GM23338 (cell line): ENCODE results near the gene CANT1. TPM values are rescaled to one million over a fixed set of nuclear protein-coding genes. Genes with fewer than 3 reads are reported as not detected.

Experiments
- ATAC-seq: fragments of 200-7000 bp; cut with Tn5 transposase; 3 replicates; pipeline ENCODE4 v1.9.1; 2020
- DNase-seq: peaks from one replicate; pipeline ENCODE4 v3.0.0-alpha.2; 2015; ENCODE audit warnings: low spot score
- H2AFZ ChIP-seq: fragments of 200-600 bp; sonication (generic); 2 replicates; pipeline ENCODE4 v1.8.0; 2016; ENCODE audit warnings: antibody characterized with exemption, mild to moderate bottlenecking, moderate library complexity
- H3F3A ChIP-seq: fragments of 200-600 bp; sonication (generic); replicated peaks from 2 replicates; pipeline ENCODE4 v1.8.0; 2017; ENCODE audit warnings: antibody characterized with exemption, mixed run types, low read depth
- H3K27ac ChIP-seq: fragments of 200-600 bp; sonication (generic); 2 replicates; pipeline ENCODE4 v1.6.1; 2016; ENCODE audit warnings: low read depth
- H3K27me3 ChIP-seq: fragments of 200-600 bp; sonication (generic); 2 replicates; pipeline ENCODE4 v1.8.0; 2016; ENCODE audit warnings: mild to moderate bottlenecking, mixed run types, moderate library complexity; ENCODE audit not compliant: insufficient read depth
- H3K36me3 ChIP-seq: fragments of 200-600 bp; sonication (generic); 2 replicates; pipeline ENCODE4 v1.8.0; 2016; ENCODE audit warnings: mild to moderate bottlenecking; ENCODE audit not compliant: insufficient read depth
- H3K4me1 ChIP-seq: fragments of 200-600 bp; sonication (generic); 2 replicates; pipeline ENCODE4 v1.8.0; 2016; ENCODE audit warnings: mild to moderate bottlenecking, moderate library complexity; ENCODE audit not compliant: insufficient read depth
- H3K4me2 ChIP-seq: fragments of 200-600 bp; sonication (generic); 2 replicates; pipeline ENCODE4 v1.7.1; 2017; ENCODE audit warnings: mixed run types
- H3K4me3 ChIP-seq: fragments of 200-600 bp; sonication (generic); 2 replicates; pipeline ENCODE4 v1.6.1; 2016; ENCODE audit warnings: mixed run types
- H3K79me2 ChIP-seq: fragments of 200-600 bp; sonication (generic); replicated peaks from 2 replicates; pipeline ENCODE4 v1.8.0; 2017; ENCODE audit warnings: mild to moderate bottlenecking; ENCODE audit not compliant: insufficient read depth
- H3K9me2 ChIP-seq: fragments of 200-600 bp; sonication (generic); 2 replicates; pipeline ENCODE4 v1.8.0; 2017; ENCODE audit not compliant: insufficient read depth
- H4K20me1 ChIP-seq: fragments of 200-600 bp; sonication (generic); replicated peaks from 2 replicates; pipeline ENCODE4 v1.8.0; 2017; ENCODE audit warnings: mild to moderate bottlenecking; ENCODE audit not compliant: insufficient read depth
- H3K27ac Mint-ChIP-seq: 2 replicates; pipeline ENCODE4 v1.8.0; 2020; ENCODE audit warnings: inconsistent platforms, mild to moderate bottlenecking, moderate library complexity, mixed read lengths
- H3K27me3 Mint-ChIP-seq: 3 replicates; pipeline ENCODE4 v1.8.0; 2022; ENCODE audit warnings: low read depth, mild to moderate bottlenecking, moderate library complexity, mixed read lengths, inconsistent platforms; ENCODE audit not compliant: insufficient read depth, poor library complexity
- H3K36me3 Mint-ChIP-seq: 3 replicates; pipeline ENCODE4 v1.8.0; 2021; ENCODE audit warnings: low read depth, mild to moderate bottlenecking, inconsistent platforms, moderate library complexity, mixed read lengths
- H3K4me1 Mint-ChIP-seq: 3 replicates; pipeline ENCODE4 v1.8.0; 2020; ENCODE audit warnings: mild to moderate bottlenecking, inconsistent platforms, mixed read lengths
- H3K4me3 Mint-ChIP-seq: 3 replicates; pipeline ENCODE4 v1.8.0; 2021; ENCODE audit warnings: moderate library complexity, mild to moderate bottlenecking, inconsistent platforms, mixed read lengths
- H3K9me3 Mint-ChIP-seq: 3 replicates; pipeline ENCODE4 v1.8.0; 2020; ENCODE audit warnings: moderate library complexity, mild to moderate bottlenecking, inconsistent platforms, mixed read lengths
- CREB1 ChIP-seq: fragments of 250-450 bp; sonication (Bioruptor Pico); IDR thresholded peaks from 2 replicates; pipeline ENCODE4 v1.5.0; 2020; ENCODE audit warnings: low read depth, mild to moderate bottlenecking, moderate library complexity
- EZH2 ChIP-seq: fragments of 200-600 bp; sonication (generic); IDR thresholded peaks from one replicate; pipeline ENCODE4 v1.8.0; 2017; ENCODE audit warnings: antibody characterized with exemption, mild to moderate bottlenecking, low read depth; ENCODE audit not compliant: unreplicated experiment
- EZH2phosphoT487 ChIP-seq: fragments of 200-600 bp; sonication (generic); IDR thresholded peaks from one replicate; pipeline ENCODE4 v1.8.1; 2018; ENCODE audit warnings: antibody characterized with exemption; ENCODE audit not compliant: unreplicated experiment
- JUNB ChIP-seq: IDR thresholded peaks from one replicate; pipeline ENCODE4 v1.6.1; 2016; ENCODE audit warnings: antibody characterized with exemption; ENCODE audit not compliant: unreplicated experiment
- NANOG ChIP-seq: IDR thresholded peaks from 2 replicates; pipeline ENCODE4 v1.6.1; 2016; ENCODE audit warnings: antibody characterized with exemption, borderline replicate concordance
- POLR2AphosphoS5 ChIP-seq: IDR thresholded peaks from 2 replicates; pipeline ENCODE4 v1.6.1; 2016; ENCODE audit warnings: antibody characterized with exemption, low read depth
- STAT1 ChIP-seq: IDR thresholded peaks from one replicate; pipeline ENCODE4 v1.6.1; 2016; ENCODE audit warnings: antibody characterized with exemption; ENCODE audit not compliant: unreplicated experiment
- ZNF114 ChIP-seq: fragments of 250-450 bp; sonication (Bioruptor Pico); IDR thresholded peaks from 2 replicates; pipeline ENCODE4 v1.5.0; 2020; ENCODE audit warnings: mild to moderate bottlenecking, moderate library complexity
- ZNF331 ChIP-seq: fragments of 250-450 bp; sonication (Bioruptor Pico); IDR thresholded peaks from 2 replicates; pipeline ENCODE4 v1.5.0; 2020; ENCODE audit warnings: low read depth, mild to moderate bottlenecking, moderate library complexity
- ZNF462 ChIP-seq: fragments of 250-450 bp; sonication (Bioruptor Pico); IDR thresholded peaks from 2 replicates; pipeline ENCODE4 v1.5.0; 2020; ENCODE audit warnings: mild to moderate bottlenecking, moderate library complexity
- polyA plus RNA-seq: library from polyadenylated mRNA; unstranded; fragments of >200 nt; fragmentation: Nextera tagmentation; extraction: Ambion mirVana; gene quantifications from 2 replicates; pipeline ENCODE4 v1.2.1, GENCODE V29; 2016
- total RNA-seq: library from RNA; depleted of rRNA; stranded (reverse); fragments of >200 nt; shearing (Covaris generic); gene quantifications from 2 replicates; pipeline ENCODE4 v1.2.3, GENCODE V29; 2014
- TF ChIP-seq, protein P1 (sequence below): IDR thresholded peaks from one replicate; pipeline ENCODE4 v1.6.1; 2018; ENCODE audit warnings: antibody characterized with exemption; ENCODE audit not compliant: unreplicated experiment
- TF ChIP-seq, protein P2 (sequence below), 2 experiments: fragments of 200-600 bp in 1 of 2; sonication (generic) in 1 of 2; conservative IDR thresholded peaks; 2 replicates each; pipeline versions ENCODE4 v1.5.1 to v1.6.1; 2016 to 2017; ENCODE audit warnings: antibody characterized with exemption in 2 of 2, low read depth in 2 of 2, mild to moderate bottlenecking in 2 of 2, moderate library complexity in 1 of 2
- TF ChIP-seq, protein P3 (sequence below): IDR thresholded peaks from 2 replicates; pipeline ENCODE4 v1.6.1; 2016; ENCODE audit warnings: antibody characterized with exemption

The CANT1 gene
- total and polyA plus RNA-seq, 2 experiments from 2014 or later = 5.9 to 38.8 TPM

DNA sequence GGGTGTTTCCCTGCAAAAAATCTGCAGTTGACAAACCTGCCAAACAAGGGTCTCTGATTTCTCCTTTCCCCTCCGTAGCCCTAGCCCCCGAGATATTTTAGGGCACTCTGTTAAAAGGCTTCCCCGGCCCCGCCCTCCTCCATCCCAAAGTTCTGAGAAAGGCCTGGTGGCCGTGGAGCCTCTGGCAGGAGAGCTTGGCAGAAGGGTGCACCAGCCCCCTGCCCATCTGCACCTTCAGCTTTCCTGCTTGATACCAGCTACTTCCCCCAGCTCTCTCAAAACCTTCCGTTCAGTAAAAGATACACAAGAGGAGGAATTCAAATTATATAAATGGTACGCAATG is 711 bp upstream of the CANT1 start:
- Histone ChIP-seq H3K27me3 (peaks cover 43% of the 10 kb centered on the region), H3K36me3 (no peaks in the 10 kb centered on the region), H3K79me2 (peaks cover 13% of the 10 kb centered on the region), H4K20me1 (peaks cover 30% of the 10 kb centered on the region), H3K4me2 (peak overlapping the region; percentile 76), H3K9me2 (no peaks in the 10 kb centered on the region; the same call in 1 of the 2 replicates), H3K4me3 (peak overlapping the region; percentile 82), H3F3A (peaks cover 2% of the 10 kb centered on the region; the same call in 1 of the 2 replicates), H3K27ac (peak overlapping the region; percentile 50; the same call in 1 of the 2 replicates), H2AFZ (peak overlapping the region; percentile 92; the same call in 1 of the 2 replicates), H3K4me1 (peaks cover 5% of the 10 kb centered on the region; the same call in 1 of the 2 replicates)
- H3K27ac Mint-ChIP-seq = no peak overlapping the region
- peaks cover 21% of the 10 kb centered on the region for H3K36me3 Mint-ChIP-seq
- peak overlapping the region; percentile 91 for H3K4me3 Mint-ChIP-seq
- DNase-seq (no peak), ATAC-seq (no peak)
- no peak for TF ChIP-seq ZNF462 (CRISPR knock-in tag)
- no peak for TF ChIP-seq EZH2phosphoT487
- no peak for TF ChIP-seq ZNF331 (CRISPR knock-in tag)
- TF ChIP-seq, protein P1, sequence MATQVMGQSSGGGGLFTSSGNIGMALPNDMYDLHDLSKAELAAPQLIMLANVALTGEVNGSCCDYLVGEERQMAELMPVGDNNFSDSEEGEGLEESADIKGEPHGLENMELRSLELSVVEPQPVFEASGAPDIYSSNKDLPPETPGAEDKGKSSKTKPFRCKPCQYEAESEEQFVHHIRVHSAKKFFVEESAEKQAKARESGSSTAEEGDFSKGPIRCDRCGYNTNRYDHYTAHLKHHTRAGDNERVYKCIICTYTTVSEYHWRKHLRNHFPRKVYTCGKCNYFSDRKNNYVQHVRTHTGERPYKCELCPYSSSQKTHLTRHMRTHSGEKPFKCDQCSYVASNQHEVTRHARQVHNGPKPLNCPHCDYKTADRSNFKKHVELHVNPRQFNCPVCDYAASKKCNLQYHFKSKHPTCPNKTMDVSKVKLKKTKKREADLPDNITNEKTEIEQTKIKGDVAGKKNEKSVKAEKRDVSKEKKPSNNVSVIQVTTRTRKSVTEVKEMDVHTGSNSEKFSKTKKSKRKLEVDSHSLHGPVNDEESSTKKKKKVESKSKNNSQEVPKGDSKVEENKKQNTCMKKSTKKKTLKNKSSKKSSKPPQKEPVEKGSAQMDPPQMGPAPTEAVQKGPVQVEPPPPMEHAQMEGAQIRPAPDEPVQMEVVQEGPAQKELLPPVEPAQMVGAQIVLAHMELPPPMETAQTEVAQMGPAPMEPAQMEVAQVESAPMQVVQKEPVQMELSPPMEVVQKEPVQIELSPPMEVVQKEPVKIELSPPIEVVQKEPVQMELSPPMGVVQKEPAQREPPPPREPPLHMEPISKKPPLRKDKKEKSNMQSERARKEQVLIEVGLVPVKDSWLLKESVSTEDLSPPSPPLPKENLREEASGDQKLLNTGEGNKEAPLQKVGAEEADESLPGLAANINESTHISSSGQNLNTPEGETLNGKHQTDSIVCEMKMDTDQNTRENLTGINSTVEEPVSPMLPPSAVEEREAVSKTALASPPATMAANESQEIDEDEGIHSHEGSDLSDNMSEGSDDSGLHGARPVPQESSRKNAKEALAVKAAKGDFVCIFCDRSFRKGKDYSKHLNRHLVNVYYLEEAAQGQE = no peak
- TF ChIP-seq ZNF114 (CRISPR knock-in tag) = no peak
- TF ChIP-seq JUNB = no peak
- no peak for TF ChIP-seq POLR2AphosphoS5
- no peak for TF ChIP-seq STAT1
- TF ChIP-seq EZH2 = no peak
- TF ChIP-seq, protein P2, sequence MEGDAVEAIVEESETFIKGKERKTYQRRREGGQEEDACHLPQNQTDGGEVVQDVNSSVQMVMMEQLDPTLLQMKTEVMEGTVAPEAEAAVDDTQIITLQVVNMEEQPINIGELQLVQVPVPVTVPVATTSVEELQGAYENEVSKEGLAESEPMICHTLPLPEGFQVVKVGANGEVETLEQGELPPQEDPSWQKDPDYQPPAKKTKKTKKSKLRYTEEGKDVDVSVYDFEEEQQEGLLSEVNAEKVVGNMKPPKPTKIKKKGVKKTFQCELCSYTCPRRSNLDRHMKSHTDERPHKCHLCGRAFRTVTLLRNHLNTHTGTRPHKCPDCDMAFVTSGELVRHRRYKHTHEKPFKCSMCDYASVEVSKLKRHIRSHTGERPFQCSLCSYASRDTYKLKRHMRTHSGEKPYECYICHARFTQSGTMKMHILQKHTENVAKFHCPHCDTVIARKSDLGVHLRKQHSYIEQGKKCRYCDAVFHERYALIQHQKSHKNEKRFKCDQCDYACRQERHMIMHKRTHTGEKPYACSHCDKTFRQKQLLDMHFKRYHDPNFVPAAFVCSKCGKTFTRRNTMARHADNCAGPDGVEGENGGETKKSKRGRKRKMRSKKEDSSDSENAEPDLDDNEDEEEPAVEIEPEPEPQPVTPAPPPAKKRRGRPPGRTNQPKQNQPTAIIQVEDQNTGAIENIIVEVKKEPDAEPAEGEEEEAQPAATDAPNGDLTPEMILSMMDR (conservative IDR thresholded peaks at IDR 0.05; ENCODE audit: low read depth in 2 of 2) = no peak
- TF ChIP-seq, protein P3, sequence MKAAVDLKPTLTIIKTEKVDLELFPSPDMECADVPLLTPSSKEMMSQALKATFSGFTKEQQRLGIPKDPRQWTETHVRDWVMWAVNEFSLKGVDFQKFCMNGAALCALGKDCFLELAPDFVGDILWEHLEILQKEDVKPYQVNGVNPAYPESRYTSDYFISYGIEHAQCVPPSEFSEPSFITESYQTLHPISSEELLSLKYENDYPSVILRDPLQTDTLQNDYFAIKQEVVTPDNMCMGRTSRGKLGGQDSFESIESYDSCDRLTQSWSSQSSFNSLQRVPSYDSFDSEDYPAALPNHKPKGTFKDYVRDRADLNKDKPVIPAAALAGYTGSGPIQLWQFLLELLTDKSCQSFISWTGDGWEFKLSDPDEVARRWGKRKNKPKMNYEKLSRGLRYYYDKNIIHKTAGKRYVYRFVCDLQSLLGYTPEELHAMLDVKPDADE = no peak
- no peak for TF ChIP-seq NANOG
- no peak for TF ChIP-seq CREB1 (CRISPR knock-in tag)
- H3K4me1 Mint-ChIP-seq = peaks cover 19% of the 10 kb centered on the region
- peaks cover 50% of the 10 kb centered on the region for H3K27me3 Mint-ChIP-seq
- H3K9me3 Mint-ChIP-seq = peaks cover 42% of the 10 kb centered on the region
